IPS-NIHi11 (cell line): ENCODE data around the gene FKBP6.
"Not testable (repeated sequence)": the region's sequence is repeated elsewhere in the genome, so short reads cannot be mapped to it uniquely, and the experiment has no call there.

Source experiments
- DNase-seq: peaks from one replicate; pipeline ENCODE4 v3.0.0; 2012; ENCODE audit warnings: mixed read lengths, low spot score

The FKBP6 gene, protein sequence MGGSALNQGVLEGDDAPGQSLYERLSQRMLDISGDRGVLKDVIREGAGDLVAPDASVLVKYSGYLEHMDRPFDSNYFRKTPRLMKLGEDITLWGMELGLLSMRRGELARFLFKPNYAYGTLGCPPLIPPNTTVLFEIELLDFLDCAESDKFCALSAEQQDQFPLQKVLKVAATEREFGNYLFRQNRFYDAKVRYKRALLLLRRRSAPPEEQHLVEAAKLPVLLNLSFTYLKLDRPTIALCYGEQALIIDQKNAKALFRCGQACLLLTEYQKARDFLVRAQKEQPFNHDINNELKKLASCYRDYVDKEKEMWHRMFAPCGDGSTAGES

GRCh38 chr7:73327922-73328321 lies at the start of gene FKBP6, which contains the start of gene TRIM50:
Gene FKBP6, plus strand, starts transcription at chr7:73328161. Its CDS starts 268 bp downstream, at chr7:73328429.
Gene TRIM50, minus strand, starts transcription at chr7:73328082. Its CDS starts 3,295 bp downstream, at chr7:73324787.
- not testable (repeated sequence) for DNase-seq

GRCh38 chr7:73297235-73297634 lies 30.7 kb upstream of the FKBP6 start:
- DNase-seq, result not testable (repeated sequence)

DNA sequence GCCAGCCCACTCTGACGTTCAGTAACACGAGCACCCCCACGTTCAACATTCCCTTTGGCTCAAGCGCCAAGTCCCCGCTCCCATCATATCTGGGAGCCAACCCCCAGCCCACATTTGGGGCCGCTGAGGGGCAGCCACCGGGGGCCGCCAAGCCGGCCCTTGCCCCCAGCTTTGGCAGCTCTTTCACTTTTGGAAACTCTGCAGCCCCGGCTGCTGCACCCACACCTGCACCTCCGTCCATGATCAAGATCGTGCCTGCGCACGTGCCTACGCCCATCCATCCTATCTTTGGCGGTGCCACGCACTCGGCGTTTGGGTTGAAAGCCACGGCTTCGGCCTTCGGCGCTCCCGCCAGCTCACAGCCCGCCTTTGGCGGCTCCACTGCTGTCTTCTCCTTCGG lies 30.3 kb upstream of the FKBP6 start:
- DNase-seq, result not testable (repeated sequence)

DNA sequence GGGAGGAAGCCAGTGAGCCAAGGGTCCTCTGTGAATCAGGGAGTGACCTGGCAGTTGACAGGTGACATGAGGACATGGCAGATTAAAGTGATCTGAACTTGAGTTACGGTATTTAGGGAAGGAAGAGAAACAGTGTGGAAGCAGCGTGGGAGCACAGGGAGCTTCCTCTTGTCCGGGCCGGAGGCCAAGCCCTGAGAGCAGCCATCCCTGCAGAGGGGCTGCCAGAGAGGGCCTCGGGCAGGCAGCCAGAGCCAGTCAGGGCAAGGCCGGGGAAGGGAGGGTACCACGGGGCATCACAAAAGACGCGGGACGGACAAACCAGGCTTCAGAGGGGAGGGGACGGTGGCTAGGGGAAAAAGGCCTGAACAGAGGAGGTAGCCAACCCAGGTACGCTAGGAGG lies 28.1 kb upstream of the FKBP6 start:
- DNase-seq, result not testable (repeated sequence)

- not testable (repeated sequence) for DNase-seq
Measured at GRCh38 chr7:73301108-73301507, 26.9 kb upstream of the FKBP6 start.

GRCh38 chr7:73302846-73303245 lies 25.1 kb upstream of the FKBP6 start:
- not testable (repeated sequence) for DNase-seq

GRCh38 chr7:73303546-73303945 lies 24.4 kb upstream of the FKBP6 start:
- no peak for DNase-seq

GRCh38 chr7:73304071-73304470 lies 23.9 kb upstream of the FKBP6 start:
- no peak for DNase-seq

DNA sequence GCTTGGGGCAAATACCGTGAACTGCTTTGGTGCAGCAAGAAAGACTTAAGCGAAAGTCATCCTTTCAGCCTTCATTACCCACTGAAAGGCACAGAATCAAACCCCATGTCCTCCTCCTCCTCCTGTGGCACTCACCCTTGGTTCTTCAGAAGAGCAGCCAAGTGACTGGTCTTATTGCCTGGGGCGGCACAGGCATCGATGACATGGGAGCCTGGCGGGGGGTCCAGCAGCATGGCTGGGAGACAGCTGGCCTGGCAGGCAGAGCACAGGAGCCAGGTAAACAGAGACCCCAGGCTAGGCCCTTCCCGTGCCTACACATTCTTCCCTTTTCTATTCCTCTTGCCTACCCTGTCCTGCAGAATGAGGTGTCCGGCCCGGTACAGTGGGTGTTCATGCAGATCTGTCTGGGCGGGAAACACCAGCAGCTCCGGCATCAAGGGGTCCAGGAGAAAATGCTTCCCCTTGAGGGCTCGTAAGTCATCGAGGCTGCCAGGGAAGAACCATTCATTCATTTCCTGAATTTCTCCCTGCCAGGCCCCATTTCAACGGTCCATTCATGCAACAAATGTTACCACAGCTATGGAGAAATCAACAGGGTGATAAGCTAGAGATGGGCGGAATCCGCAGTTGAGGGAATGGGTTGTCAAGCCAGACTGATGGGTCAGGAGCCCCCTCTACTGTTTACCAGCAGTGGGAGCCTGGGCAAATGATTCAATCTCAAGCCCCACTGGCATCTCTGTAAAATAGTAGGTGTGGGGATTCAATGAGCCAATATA lies 23.2 kb upstream of the FKBP6 start:
- DNase-seq, result not testable (repeated sequence)

- DNase-seq, result no peak
Measured at GRCh38 chr7:73307436-73307835, 20.5 kb upstream of the FKBP6 start.

- DNase-seq, result peak; percentile 48
Measured at GRCh38 chr7:73308074-73308664, 19.8 kb upstream of the FKBP6 start.

GRCh38 chr7:73308665-73309214 lies 19.2 kb upstream of the FKBP6 start, which contains the start of gene NSUN5:
Gene NSUN5, minus strand, starts transcription at chr7:73308826. Its CDS starts 36 bp downstream, at chr7:73308790.
- DNase-seq, result peak; percentile 96

- DNase-seq, result not testable (repeated sequence)
Measured at GRCh38 chr7:73311421-73311820, 16.5 kb upstream of the FKBP6 start.

DNA sequence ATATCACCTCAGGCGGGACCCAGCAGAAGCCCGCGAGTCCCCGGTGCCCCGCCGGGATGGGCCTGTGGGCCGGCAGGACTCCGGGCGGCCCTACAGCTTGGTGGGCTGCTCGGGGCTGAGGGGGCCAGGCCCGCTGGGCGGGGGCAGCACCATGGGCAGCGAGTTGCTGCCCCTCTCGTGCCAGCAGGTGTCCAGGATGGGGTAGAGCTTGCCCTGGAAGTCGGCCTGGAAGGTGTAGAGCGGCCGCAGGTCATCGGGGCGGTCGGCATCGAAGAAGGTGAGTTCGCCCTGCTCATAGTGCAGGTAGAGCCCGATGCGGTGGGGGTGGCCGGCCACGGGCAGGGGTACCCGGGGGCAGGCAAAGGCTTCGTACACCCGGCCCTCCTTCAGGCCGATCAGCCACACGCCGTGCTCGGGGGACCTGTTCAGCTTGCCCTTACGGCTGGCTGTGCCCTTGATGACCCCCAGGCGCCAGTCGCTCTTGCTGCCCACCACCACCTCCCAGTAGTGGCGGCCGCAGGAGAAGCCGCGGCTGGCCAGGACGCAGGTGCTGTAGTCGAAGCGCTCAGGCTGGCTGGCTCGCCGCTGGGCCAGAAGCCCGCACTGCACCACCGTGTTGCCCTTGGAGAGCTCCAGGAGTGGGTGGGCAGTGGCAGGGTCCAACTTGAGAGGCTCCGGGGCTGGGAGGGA lies 15.0 kb upstream of the FKBP6 start:
- DNase-seq, result no peak

DNA sequence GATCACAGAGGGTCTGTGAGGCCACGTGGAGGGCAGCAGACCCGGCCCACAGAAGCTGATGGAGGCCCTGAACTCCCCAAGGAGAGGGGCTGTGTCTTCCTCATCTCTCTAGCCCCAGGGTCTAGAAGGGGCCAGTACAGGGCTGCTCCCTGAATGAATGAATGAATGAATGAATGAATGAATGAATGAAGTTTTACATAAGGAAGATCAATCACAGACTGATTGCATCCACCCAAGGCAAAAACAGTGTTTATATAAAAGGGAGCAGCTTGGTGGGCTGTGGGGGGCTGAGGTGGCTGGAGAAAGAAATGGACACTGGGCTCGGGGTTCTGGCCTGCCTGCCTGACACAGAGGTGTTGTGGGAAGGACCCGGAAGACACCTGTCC lies 14.4 kb upstream of the FKBP6 start:
- no peak for DNase-seq

GRCh38 chr7:73314271-73314670 lies 13.7 kb upstream of the FKBP6 start:
- no peak for DNase-seq

DNA sequence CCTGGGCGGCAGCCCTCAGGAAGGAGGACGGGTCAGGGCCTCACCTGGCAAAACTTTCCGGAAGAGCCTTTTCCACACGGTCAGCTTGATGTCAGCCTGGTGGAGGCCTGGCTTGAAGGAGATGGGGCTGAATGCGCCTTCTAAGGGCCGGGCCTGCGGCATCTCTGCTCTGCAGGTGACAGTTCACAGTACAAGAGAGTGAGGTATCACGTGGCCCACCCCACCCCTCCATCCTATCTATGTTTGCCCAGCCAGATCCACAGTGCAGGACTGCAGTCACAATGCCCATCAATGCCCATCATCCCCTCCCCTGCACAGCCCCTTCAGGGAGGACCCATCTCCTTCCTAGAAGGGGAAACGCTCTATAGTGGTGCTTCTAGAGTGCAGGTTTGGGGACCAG lies 11.4 kb upstream of the FKBP6 start:
- no peak for DNase-seq

GRCh38 chr7:73318656-73319204 lies 9.2 kb upstream of the FKBP6 start:
- DNase-seq, result not testable (repeated sequence)

DNA sequence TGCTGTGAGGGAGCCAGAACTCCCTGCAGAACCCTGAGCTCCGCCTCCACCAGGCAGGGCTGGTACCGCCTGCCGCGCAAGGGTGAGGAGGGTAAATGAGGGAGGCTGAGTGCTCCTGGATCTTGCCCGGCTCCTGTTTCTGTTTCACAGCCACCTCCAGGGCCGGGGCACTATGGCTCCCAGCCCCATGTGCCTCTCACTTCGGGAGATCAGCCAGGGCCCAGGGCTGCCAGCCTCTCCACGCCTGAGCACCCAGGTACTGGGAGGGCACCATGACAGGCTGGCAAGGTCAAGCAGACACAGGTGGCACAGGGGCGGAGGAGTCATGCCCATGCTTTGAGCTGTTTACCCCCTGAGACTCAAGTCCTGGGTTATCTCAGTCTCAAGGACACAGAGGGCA lies 8.4 kb upstream of the FKBP6 start:
- not testable (repeated sequence) for DNase-seq

- DNase-seq, result not testable (repeated sequence)
Measured at GRCh38 chr7:73320009-73320408, 8.0 kb upstream of the FKBP6 start.

- DNase-seq, result not testable (repeated sequence)
Measured at GRCh38 chr7:73323434-73324080, 4.4 kb upstream of the FKBP6 start.
